HG03095 (cell line): ENCODE results near the gene SSRP1.
"Not testable (repeated sequence)": the region's sequence is repeated elsewhere in the genome, so short reads cannot be mapped to it uniquely, and the experiment has no call there.

Source experiments
- ATAC-seq: cut with Tn5 transposase; IDR thresholded peaks from one replicate; pipeline ENCODE4 v1.9.1; 2021; ENCODE audit warnings: moderate library complexity; ENCODE audit not compliant: unreplicated experiment

The SSRP1 gene

GRCh38 chr11:57340039-57340615 lies 4.4 kb upstream of the SSRP1 start:
- ATAC-seq = no peak

GRCh38 chr11:57339328-57339727 lies 3.6 kb upstream of the SSRP1 start:
- ATAC-seq = no peak

GRCh38 chr11:57338142-57338541 lies 2.5 kb upstream of the SSRP1 start, which contains the start of gene P2RX3:
P2RX3 (plus strand) TSS chr11:57338352; CDS start chr11:57338551, 199 bp downstream.
- ATAC-seq = no peak

GRCh38 chr11:57336856-57337255 lies 1.2 kb upstream of the SSRP1 start:
- not testable (repeated sequence) for ATAC-seq

- ATAC-seq = no peak
Measured at GRCh38 chr11:57336111-57336666, 497 bp upstream of the SSRP1 start.

GRCh38 chr11:57335023-57335342 lies 709 bp downstream of the SSRP1 start:
- ATAC-seq = no peak

- ATAC-seq = no peak
Measured at GRCh38 chr11:57332694-57333440, 2.8 kb downstream of the SSRP1 start.

GRCh38 chr11:57331720-57332119 lies 4.0 kb downstream of the SSRP1 start:
- ATAC-seq = no peak

GRCh38 chr11:57330029-57330428 lies 5.7 kb downstream of the SSRP1 start:
- no peak for ATAC-seq

GRCh38 chr11:57327721-57328120 lies 8.0 kb downstream of the SSRP1 start:
- ATAC-seq = no peak

- ATAC-seq = no peak
Measured at GRCh38 chr11:57325735-57326048, 10.0 kb downstream of the SSRP1 start.

GRCh38 chr11:57324886-57325734 lies 10.6 kb downstream of the SSRP1 start, which contains the start of gene TNKS1BP1:
TNKS1BP1 (minus strand) TSS chr11:57324952; CDS start chr11:57321885, 3,067 bp downstream.
- peak; percentile 89 for ATAC-seq

GRCh38 chr11:57324154-57324885 lies 11.4 kb downstream of the SSRP1 start:
- ATAC-seq = no peak

GRCh38 chr11:57323855-57324153 lies 11.9 kb downstream of the SSRP1 start:
- no peak for ATAC-seq

GRCh38 chr11:57323167-57323854 lies 12.4 kb downstream of the SSRP1 start:
- ATAC-seq = no peak

- no peak for ATAC-seq
Measured at GRCh38 chr11:57322256-57323166, 13.2 kb downstream of the SSRP1 start.

GRCh38 chr11:57321388-57322255 lies 14.1 kb downstream of the SSRP1 start:
- no peak for ATAC-seq

- no peak for ATAC-seq
Measured at GRCh38 chr11:57320719-57321387, 14.8 kb downstream of the SSRP1 start.
